Testis (tissue), 2 donors: ENCODE data around the gene ZNF763.

Experiments used
- POLR2A ChIP-seq: fragments of 450-650 bp; IDR thresholded peaks from one replicate; pipeline ENCODE4 v1.6.1; 2017; ENCODE audit warnings: antibody characterized with exemption, mild to moderate bottlenecking, moderate library complexity
- TF ChIP-seq, protein P1 (sequence below), 3 experiments: fragments of 450-650 bp in 2 of 3; fragments of 200-600 bp in 1 of 3; sonication (generic) in 1 of 3; IDR thresholded peaks; one replicate each; pipeline ENCODE4 v1.5.1; 2016 to 2019; ENCODE audit warnings: antibody characterized with exemption in 3 of 3, mild to moderate bottlenecking in 2 of 3, moderate library complexity in 1 of 3

DNA sequence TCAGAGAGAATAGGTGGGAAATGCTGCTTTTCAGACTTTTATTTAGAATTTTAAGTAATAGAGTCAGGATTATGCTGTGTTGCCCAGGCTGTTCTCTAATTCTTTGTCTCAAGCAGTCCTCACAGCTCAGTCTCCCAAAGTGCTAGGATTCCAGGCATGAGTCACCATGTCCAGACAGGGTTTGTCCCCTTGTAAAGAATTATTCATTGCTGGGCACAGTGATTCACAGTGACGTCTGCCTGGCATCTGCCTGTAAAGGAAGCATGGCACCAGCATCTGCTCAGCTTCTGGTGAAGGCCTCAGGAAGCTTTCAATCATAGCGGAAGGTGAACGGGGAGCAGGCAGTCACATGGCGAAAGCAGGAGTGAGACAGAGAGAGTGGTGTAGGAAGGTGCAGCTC is 17.7 kb downstream of the ZNF763 start:
- TF ChIP-seq, protein P1, sequence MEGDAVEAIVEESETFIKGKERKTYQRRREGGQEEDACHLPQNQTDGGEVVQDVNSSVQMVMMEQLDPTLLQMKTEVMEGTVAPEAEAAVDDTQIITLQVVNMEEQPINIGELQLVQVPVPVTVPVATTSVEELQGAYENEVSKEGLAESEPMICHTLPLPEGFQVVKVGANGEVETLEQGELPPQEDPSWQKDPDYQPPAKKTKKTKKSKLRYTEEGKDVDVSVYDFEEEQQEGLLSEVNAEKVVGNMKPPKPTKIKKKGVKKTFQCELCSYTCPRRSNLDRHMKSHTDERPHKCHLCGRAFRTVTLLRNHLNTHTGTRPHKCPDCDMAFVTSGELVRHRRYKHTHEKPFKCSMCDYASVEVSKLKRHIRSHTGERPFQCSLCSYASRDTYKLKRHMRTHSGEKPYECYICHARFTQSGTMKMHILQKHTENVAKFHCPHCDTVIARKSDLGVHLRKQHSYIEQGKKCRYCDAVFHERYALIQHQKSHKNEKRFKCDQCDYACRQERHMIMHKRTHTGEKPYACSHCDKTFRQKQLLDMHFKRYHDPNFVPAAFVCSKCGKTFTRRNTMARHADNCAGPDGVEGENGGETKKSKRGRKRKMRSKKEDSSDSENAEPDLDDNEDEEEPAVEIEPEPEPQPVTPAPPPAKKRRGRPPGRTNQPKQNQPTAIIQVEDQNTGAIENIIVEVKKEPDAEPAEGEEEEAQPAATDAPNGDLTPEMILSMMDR (IDR thresholded peaks at IDR 0.05), result no peak
- TF ChIP-seq POLR2A, result no peak
